DMS 273 (cell line): ENCODE results near the gene ANKRD55.
"Not testable (repeated sequence)": the region's sequence is repeated elsewhere in the genome, so short reads cannot be mapped to it uniquely, and the experiment has no call there.

ENCODE experiments used
- DNase-seq: peaks from one replicate; lab custom pipeline; 2025; ENCODE audit not compliant: unreplicated experiment; lab: John Stamatoyannopoulos, UW

Gene ANKRD55

GRCh38 chr5:56253924-56254323, 20.8 kb upstream of the ANKRD55 start:
- DNase-seq = no peak

- no peak for DNase-seq
Observed at GRCh38 chr5:56253126-56253525, 20.0 kb upstream of the ANKRD55 start.

- no peak for DNase-seq
Observed at GRCh38 chr5:56251918-56252553, 18.9 kb upstream of the ANKRD55 start.

GRCh38 chr5:56251440-56251839, 18.3 kb upstream of the ANKRD55 start:
- DNase-seq = no peak

GRCh38 chr5:56250011-56250410, 16.9 kb upstream of the ANKRD55 start:
- no peak for DNase-seq

GRCh38 chr5:56249085-56249484, 16.0 kb upstream of the ANKRD55 start:
- DNase-seq = not testable (repeated sequence)

- DNase-seq = no peak
Observed at GRCh38 chr5:56247592-56247991, 14.5 kb upstream of the ANKRD55 start.

GRCh38 chr5:56246769-56247168, 13.6 kb upstream of the ANKRD55 start:
- DNase-seq = no peak

GRCh38 chr5:56245481-56245880, 12.4 kb upstream of the ANKRD55 start:
- no peak for DNase-seq

- DNase-seq = peak; percentile 5
Observed at GRCh38 chr5:56244627-56245026, 11.5 kb upstream of the ANKRD55 start.

- not testable (repeated sequence) for DNase-seq
Observed at GRCh38 chr5:56242271-56242670, 9.1 kb upstream of the ANKRD55 start.

- no peak for DNase-seq
Observed at GRCh38 chr5:56232538-56232937, 592 bp downstream of the ANKRD55 start.

GRCh38 chr5:56230576-56230975, 2.6 kb downstream of the ANKRD55 start:
- DNase-seq = no peak

- DNase-seq = no peak
Observed at GRCh38 chr5:56229111-56229510, 4.0 kb downstream of the ANKRD55 start.

GRCh38 chr5:56228631-56229030, 4.5 kb downstream of the ANKRD55 start:
- DNase-seq = no peak

- DNase-seq = no peak
Observed at GRCh38 chr5:56227691-56228090, 5.4 kb downstream of the ANKRD55 start.

GRCh38 chr5:56223298-56223697, 9.8 kb downstream of the ANKRD55 start:
- not testable (repeated sequence) for DNase-seq

GRCh38 chr5:56221601-56222000, 11.5 kb downstream of the ANKRD55 start:
- not testable (repeated sequence) for DNase-seq

GRCh38 chr5:56215019-56215830, 17.9 kb downstream of the ANKRD55 start:
- no peak for DNase-seq

- not testable (repeated sequence) for DNase-seq
Observed at GRCh38 chr5:56213886-56214535, 19.1 kb downstream of the ANKRD55 start.

- DNase-seq = no peak
Observed at GRCh38 chr5:56212130-56212879, 20.8 kb downstream of the ANKRD55 start.
